SK-N-SH treated with all-trans-retinoic acid at 6 μM for 48 hours (cell line): ENCODE results near the gene TCP10L.

ENCODE experiments used
- ARNTL ChIP-seq: fragments of 450-650 bp; formaldehyde crosslinking; IDR thresholded peaks from 2 replicates; pipeline ENCODE4 v1.5.0; 2020; ENCODE audit warnings: low read depth, mild to moderate bottlenecking, moderate library complexity, borderline replicate concordance
- BACH2 ChIP-seq: fragments of 250-450 bp; sonication (Bioruptor Pico); IDR thresholded peaks from 2 replicates; pipeline ENCODE4 v1.9.0; 2021; ENCODE audit warnings: mild to moderate bottlenecking, borderline replicate concordance
- ESRRG ChIP-seq: fragments of 250-450 bp; sonication (Bioruptor Pico); IDR thresholded peaks from 2 replicates; pipeline ENCODE4 v1.6.1; 2021; ENCODE audit warnings: mild to moderate bottlenecking
- GLIS3 ChIP-seq: fragments of 250-450 bp; sonication (Bioruptor Pico); IDR thresholded peaks from 2 replicates; pipeline ENCODE4 v1.5.0; 2020; ENCODE audit warnings: mild to moderate bottlenecking, moderate library complexity
- ISL1 ChIP-seq: fragments of 250-450 bp; sonication (Bioruptor Pico); IDR thresholded peaks from 2 replicates; pipeline ENCODE4 v2.1.2; 2022; ENCODE audit warnings: mild to moderate bottlenecking, moderate library complexity
- PPARA ChIP-seq: fragments of 250-450 bp; sonication (Bioruptor Pico); IDR thresholded peaks from 2 replicates; pipeline ENCODE4 v1.5.0; 2020; ENCODE audit warnings: mild to moderate bottlenecking, borderline replicate concordance
- SNAI2 ChIP-seq: fragments of 250-450 bp; sonication (Bioruptor Pico); IDR thresholded peaks from 2 replicates; pipeline ENCODE4 v1.5.0; 2020; ENCODE audit warnings: mild to moderate bottlenecking, moderate library complexity
- TCF4 ChIP-seq: fragments of 250-450 bp; sonication (Bioruptor Pico); IDR thresholded peaks from 2 replicates; pipeline ENCODE4 v1.8.0; 2021; ENCODE audit warnings: mild to moderate bottlenecking, moderate library complexity, borderline replicate concordance
- ZC3H10 ChIP-seq: fragments of 250-450 bp; sonication (Bioruptor Pico); IDR thresholded peaks from 2 replicates; pipeline ENCODE4 v1.5.1; 2021; ENCODE audit warnings: mild to moderate bottlenecking, moderate library complexity
- ZFP3 ChIP-seq: fragments of 250-450 bp; sonication (Bioruptor Pico); IDR thresholded peaks from 2 replicates; pipeline ENCODE4 v1.5.0; 2020; ENCODE audit warnings: mild to moderate bottlenecking, moderate library complexity
- ZNF70 ChIP-seq: fragments of 450-650 bp; formaldehyde crosslinking; IDR thresholded peaks from 2 replicates; pipeline ENCODE4 v1.5.0; 2020; ENCODE audit warnings: mild to moderate bottlenecking, moderate library complexity
- TF ChIP-seq, protein P1 (sequence below): fragments of 250-450 bp; sonication (Bioruptor Pico); IDR thresholded peaks from 2 replicates; pipeline ENCODE4 v1.8.0; 2020; ENCODE audit warnings: mild to moderate bottlenecking, moderate library complexity, borderline replicate concordance
- TF ChIP-seq, protein P2 (sequence below): fragments of 250-450 bp; sonication (Bioruptor Pico); IDR thresholded peaks from 2 replicates; pipeline ENCODE4 v1.5.1; 2021; ENCODE audit warnings: mild to moderate bottlenecking, moderate library complexity
- TF ChIP-seq, protein P3 (sequence below): fragments of 250-450 bp; sonication (Bioruptor Pico); IDR thresholded peaks from 2 replicates; pipeline ENCODE4 v1.5.1; 2020; ENCODE audit warnings: low read depth, mild to moderate bottlenecking, moderate library complexity

DNA sequence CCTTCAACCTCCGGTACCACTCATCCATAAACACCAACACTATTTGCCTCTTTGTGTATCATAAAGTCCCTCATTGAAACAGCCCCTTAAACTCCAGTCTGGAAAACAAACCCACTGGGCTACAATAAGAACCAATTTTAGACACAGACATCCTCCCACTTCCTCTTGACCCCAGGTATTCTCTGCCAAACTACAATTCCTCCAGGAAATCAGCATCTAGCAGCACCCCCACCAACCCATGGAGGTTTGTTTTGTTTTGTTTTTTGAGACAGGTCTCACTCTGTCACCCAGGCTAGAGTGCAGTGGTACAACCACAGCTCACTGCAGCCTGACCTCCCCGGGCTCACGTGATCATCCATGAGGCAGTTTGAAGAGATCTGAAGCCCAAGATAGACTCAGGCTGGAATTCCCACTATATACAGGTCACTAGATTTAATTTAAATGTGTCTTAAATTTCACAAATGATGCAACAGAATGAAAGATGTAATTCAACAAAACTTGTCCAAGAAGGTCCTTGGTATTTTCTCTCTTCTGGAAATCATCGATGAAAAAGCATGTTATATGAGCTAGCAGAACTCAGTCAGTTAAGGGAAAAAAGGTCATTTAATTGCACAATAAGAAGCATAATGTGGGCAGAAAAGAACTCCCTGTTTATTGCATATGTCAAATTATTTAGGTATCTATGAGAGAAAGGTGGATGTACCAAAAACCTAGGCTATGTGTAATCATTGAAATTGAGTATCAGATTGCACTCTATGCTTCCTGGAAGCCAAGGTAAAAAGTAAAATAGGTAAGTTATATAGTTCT, 30.3 kb downstream of the TCP10L start:
- TF ChIP-seq ISL1 (CRISPR knock-in tag), result no peak
- TF ChIP-seq ZC3H10 (CRISPR knock-in tag), result no peak
- TF ChIP-seq TCF4 (CRISPR knock-in tag), result no peak
- TF ChIP-seq ZNF70 (CRISPR knock-in tag), result no peak
- TF ChIP-seq ZFP3 (CRISPR knock-in tag), result no peak
- TF ChIP-seq, protein P1, sequence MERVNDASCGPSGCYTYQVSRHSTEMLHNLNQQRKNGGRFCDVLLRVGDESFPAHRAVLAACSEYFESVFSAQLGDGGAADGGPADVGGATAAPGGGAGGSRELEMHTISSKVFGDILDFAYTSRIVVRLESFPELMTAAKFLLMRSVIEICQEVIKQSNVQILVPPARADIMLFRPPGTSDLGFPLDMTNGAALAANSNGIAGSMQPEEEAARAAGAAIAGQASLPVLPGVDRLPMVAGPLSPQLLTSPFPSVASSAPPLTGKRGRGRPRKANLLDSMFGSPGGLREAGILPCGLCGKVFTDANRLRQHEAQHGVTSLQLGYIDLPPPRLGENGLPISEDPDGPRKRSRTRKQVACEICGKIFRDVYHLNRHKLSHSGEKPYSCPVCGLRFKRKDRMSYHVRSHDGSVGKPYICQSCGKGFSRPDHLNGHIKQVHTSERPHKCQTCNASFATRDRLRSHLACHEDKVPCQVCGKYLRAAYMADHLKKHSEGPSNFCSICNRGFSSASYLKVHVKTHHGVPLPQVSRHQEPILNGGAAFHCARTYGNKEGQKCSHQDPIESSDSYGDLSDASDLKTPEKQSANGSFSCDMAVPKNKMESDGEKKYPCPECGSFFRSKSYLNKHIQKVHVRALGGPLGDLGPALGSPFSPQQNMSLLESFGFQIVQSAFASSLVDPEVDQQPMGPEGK (CRISPR knock-in tag), result no peak
- TF ChIP-seq, protein P2, sequence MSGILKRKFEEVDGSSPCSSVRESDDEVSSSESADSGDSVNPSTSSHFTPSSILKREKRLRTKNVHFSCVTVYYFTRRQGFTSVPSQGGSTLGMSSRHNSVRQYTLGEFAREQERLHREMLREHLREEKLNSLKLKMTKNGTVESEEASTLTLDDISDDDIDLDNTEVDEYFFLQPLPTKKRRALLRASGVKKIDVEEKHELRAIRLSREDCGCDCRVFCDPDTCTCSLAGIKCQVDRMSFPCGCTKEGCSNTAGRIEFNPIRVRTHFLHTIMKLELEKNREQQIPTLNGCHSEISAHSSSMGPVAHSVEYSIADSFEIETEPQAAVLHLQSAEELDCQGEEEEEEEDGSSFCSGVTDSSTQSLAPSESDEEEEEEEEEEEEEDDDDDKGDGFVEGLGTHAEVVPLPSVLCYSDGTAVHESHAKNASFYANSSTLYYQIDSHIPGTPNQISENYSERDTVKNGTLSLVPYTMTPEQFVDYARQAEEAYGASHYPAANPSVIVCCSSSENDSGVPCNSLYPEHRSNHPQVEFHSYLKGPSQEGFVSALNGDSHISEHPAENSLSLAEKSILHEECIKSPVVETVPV (CRISPR knock-in tag), result no peak
- no peak for TF ChIP-seq SNAI2 (CRISPR knock-in tag)
- TF ChIP-seq, protein P3, sequence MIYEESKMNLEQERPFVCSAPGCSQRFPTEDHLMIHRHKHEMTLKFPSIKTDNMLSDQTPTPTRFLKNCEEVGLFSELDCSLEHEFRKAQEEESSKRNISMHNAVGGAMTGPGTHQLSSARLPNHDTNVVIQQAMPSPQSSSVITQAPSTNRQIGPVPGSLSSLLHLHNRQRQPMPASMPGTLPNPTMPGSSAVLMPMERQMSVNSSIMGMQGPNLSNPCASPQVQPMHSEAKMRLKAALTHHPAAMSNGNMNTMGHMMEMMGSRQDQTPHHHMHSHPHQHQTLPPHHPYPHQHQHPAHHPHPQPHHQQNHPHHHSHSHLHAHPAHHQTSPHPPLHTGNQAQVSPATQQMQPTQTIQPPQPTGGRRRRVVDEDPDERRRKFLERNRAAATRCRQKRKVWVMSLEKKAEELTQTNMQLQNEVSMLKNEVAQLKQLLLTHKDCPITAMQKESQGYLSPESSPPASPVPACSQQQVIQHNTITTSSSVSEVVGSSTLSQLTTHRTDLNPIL (CRISPR knock-in tag), result no peak
- TF ChIP-seq BACH2, result no peak
- TF ChIP-seq ARNTL, result no peak
- TF ChIP-seq PPARA (CRISPR knock-in tag), result no peak
- no peak for TF ChIP-seq ESRRG (CRISPR knock-in tag)
- TF ChIP-seq GLIS3 (CRISPR knock-in tag), result no peak
